Measurements from ENCODE around the gene IGF2R.

DNA sequence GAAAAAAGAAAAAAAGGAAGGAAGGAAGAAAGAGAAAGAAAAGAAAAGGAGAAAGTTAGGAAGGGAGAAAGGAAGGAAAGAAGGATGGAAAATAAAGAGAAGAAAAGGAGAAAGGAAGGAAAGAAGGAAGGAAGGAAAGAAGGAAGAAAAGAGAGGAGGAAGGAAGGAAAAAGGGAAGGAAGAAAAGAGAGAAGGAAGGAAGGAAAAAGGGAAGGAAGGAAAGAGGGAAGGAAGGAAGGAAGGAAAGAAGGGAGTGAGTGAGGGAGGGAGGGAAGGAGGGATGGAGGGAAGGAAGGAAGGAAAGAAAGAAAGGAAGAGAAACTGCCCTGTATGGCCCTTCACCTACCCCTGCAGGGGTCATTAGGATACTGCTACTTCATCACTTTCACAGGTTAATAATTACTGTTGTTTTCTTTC is 12.9 kb upstream of the IGF2R start:
- TF ChIP-seq, protein P1, sequence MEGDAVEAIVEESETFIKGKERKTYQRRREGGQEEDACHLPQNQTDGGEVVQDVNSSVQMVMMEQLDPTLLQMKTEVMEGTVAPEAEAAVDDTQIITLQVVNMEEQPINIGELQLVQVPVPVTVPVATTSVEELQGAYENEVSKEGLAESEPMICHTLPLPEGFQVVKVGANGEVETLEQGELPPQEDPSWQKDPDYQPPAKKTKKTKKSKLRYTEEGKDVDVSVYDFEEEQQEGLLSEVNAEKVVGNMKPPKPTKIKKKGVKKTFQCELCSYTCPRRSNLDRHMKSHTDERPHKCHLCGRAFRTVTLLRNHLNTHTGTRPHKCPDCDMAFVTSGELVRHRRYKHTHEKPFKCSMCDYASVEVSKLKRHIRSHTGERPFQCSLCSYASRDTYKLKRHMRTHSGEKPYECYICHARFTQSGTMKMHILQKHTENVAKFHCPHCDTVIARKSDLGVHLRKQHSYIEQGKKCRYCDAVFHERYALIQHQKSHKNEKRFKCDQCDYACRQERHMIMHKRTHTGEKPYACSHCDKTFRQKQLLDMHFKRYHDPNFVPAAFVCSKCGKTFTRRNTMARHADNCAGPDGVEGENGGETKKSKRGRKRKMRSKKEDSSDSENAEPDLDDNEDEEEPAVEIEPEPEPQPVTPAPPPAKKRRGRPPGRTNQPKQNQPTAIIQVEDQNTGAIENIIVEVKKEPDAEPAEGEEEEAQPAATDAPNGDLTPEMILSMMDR (IDR thresholded peaks at IDR 0.05) = no peak
- TF ChIP-seq EZH2 (IDR thresholded peaks at IDR 0.05) = no peak

Measured in neural progenitor cell (in vitro differentiated cells).